Stimulated activated CD4-positive, alpha-beta T cell treated with anti-CD3 and anti-CD28 coated beads, Interleukin-1b, Interleukin-23, amount 100 ng/mL, for 4 hours (primary cell): Measurements from ENCODE around the gene IGSF11.
A peak's percentile ranks its signal among the peaks of the same experiment; 100 is the strongest.
"Not testable (repeated sequence)": the region's sequence is repeated elsewhere in the genome, so short reads cannot be mapped to it uniquely, and the experiment has no call there.

Source experiments
- DNase-seq, 2 donors: peaks; one replicate each; pipeline ENCODE4 v3.0.0-alpha.2; 2020; ENCODE audit warnings: low read depth in 2 of 2

The IGSF11 gene, protein sequence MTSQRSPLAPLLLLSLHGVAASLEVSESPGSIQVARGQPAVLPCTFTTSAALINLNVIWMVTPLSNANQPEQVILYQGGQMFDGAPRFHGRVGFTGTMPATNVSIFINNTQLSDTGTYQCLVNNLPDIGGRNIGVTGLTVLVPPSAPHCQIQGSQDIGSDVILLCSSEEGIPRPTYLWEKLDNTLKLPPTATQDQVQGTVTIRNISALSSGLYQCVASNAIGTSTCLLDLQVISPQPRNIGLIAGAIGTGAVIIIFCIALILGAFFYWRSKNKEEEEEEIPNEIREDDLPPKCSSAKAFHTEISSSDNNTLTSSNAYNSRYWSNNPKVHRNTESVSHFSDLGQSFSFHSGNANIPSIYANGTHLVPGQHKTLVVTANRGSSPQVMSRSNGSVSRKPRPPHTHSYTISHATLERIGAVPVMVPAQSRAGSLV

GRCh38 chr3:119034256-119035013 lies at the start of gene IGSF11:
TSS of gene IGSF11 (minus strand) at chr3:119034846. CDS start at chr3:119034582, 264 bp downstream.
- peak; percentile 62 to 68 for DNase-seq

- DNase-seq = no peak
Observed at GRCh38 chr3:119080364-119080763, 45.7 kb upstream of the IGSF11 start.

DNA sequence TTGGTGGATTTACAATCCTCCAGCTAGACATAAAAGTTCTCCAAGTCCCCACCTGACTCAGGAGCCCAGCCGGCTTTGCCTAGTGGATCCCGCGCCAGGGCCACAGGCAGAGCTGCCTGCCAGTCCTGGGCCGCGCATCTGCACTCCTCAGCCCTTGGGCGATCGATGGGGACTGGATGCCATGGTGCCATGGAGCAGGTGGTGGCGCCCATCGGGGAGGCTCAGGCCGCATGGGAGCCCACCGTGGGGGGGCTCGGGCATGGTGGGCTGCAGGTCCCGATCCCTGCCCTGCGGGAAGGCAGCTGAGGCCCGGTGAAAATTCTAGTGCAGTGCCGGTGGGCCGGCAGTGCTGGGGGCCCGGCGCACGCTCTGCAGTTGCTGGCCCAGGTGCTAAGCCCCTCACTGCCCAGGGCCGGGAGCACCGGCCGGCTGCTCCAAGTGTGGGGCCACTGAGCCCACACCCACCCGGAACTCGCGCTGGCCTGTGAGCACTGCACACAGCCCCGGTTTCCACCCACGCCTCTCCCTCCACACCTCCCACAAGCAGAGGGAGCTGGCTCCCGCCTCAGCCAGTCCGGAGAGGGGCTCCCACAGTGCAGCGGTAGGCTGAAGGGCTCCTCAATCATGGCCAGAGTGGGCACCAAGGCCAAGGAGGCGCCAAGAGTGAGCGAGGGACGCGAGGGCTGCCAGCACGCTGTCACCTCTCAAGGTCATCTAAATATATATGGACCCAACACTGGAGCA lies 38.8 kb upstream of the IGSF11 start:
- no peak for DNase-seq

- not testable (repeated sequence) for DNase-seq
Observed at GRCh38 chr3:119072451-119072850, 37.8 kb upstream of the IGSF11 start.

GRCh38 chr3:119069725-119070124 lies 35.1 kb upstream of the IGSF11 start:
- no peak for DNase-seq

GRCh38 chr3:119063471-119063870 lies 28.8 kb upstream of the IGSF11 start:
- DNase-seq = no peak

GRCh38 chr3:119062892-119063291 lies 28.2 kb upstream of the IGSF11 start:
- DNase-seq = no peak

DNA sequence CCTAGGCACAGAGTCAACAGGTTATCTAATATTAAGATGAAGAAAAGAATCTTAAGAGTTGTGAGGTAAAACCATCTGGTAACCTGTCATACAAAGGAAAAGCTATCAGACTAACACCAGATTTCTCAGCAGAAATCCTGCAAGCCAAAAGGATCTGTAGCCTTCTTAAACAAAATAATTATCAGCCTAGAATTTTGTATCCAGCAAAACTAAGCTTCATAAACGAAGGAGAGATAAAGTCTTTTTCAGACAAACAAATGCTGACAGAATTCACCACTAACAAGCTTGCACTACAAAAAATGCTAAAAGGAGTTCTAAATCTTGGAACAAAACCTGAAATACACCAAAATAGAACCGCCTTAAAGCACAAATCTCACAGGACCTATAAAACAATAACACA lies 9.9 kb upstream of the IGSF11 start:
- DNase-seq = no peak

- DNase-seq = no peak
Observed at GRCh38 chr3:119042162-119042561, 7.5 kb upstream of the IGSF11 start.

DNA sequence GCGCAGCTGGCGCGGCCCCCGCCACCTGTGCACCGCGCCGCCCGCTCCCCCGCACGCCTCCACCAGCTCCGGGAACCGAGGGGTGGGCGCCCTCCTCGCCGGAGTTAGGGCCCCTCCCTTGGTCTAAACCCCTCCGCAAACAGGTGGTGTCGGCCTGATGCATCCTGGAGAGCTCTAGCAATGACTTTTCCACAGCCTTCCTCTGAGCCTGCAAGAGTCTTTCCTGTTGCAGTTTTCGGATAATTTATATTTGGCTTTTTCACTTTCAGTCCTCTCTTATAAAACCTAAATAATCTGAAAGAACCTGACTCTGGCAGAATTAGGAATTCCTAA lies 334 bp upstream of the IGSF11 start:
- no peak for DNase-seq

DNA sequence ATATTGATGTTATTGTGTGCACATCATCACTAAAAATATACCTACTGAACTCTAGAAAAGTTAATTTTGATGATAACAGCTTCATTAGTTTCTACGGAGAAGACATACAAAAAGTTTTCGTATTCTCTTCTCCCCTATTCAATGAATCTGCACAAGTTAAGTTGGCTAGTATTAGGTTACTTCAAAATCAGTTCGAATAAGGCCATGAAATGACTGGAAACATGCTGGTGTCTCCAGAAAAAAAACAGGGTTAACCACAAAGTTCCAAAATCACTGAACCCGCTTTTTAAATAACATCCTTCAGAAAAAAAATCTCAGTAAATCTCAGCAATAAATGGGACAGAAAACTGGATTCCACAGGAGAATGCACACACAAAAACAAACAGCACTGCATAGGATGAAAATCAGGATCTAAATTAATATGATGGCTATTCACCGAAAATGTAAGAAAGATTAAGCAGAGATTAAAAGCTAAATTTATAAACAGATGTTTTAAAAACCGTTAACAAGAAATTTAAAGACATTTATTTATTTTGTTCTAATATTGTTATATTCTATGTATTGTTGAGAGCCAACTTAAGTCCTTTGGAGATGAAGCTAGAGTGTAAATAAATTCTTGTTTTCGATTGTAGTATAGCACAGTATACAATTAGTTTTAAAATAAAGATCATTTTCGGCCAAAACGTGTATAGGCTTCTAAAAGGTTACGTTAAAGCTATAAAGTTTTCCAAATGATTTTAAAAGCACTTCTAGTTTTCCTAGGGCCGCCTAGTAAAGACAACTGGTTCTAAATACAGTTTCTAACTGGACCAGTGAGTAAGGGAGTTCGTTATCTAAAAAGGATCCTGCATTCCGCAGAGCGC lies 1.0 kb downstream of the IGSF11 start:
- DNase-seq = no peak

DNA sequence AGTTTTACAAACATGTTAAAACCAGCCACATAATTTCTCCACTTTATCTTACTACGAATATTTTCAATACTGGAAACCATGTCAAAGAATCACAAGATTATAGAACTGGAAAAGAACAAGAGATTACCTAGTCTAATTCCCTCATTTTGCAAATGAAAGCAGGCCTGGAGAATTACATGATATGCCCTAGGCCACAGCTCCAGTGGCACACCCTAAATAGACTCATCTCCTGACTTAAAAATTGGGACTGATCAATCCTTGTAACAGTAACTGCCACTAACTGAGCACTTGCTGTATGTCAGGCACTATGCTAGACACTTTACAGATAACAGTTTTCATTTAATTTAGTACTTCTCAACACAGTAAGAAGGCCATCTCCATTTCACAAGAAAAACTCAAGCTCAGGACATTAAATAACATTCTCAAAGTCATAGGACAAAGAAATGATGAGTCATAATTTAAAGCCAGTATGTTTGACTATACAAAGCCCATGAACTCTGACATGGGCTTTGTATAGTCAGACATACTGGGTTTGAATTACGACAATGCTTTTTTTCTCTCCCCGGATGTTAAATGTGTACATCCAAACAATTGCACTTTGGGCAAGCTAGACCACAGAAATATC lies 9.4 kb downstream of the IGSF11 start:
- DNase-seq = no peak

GRCh38 chr3:119019767-119020518 lies 14.7 kb downstream of the IGSF11 start:
- DNase-seq = no peak

DNA sequence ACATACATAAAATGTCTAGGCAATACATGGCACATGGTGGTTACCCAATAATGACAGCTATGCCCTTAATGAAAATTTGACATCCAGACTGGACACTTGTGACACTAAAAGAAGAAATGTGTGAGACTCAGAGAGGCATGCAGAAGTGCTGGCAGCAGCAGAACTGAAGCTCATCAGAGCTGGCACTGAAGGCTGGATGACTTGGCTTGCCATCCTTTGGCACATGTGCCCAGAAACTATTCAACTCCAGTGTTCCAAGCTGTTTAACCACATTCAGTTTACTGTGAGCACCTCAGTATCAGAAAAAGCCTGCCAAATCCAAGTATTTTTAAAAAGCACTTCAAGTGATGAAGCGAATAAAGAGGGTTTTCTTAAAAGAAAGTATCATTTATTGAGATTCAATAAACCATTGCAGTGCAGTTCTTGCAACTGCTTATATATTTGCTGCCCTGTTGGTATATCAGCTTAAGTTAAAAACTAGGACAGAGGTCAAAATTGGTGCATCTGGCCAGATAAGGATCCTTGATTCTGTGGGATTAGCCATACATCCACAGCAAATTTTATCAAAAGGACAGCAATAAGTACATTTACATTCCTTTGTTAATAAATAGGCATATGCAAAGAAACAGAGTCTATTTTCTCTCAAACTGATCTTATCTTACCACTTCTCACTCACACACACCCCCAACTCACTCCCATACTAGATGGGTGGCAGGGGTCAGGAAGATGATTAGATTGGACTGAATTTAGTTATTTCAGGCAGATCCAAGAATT lies 15.8 kb downstream of the IGSF11 start:
- no peak for DNase-seq

DNA sequence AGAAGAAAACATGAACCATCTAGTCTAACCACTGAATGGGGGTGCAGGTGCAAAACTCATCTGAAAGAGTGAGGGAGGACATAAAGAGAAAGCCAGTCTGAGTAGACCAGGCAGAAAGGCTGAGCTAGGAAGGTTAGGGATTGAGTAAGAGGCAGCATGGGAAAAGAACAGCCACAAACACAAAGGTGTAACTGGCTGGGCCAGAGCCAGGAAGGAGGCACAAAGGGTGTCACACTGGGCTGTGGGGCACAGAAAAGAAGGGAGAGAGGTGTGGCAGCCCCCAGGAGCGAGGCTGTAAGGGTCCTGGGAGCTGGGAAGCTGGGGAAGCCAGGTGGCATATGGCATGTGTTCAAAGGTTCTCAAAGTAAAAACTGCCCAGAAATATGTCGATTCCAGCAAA lies 18.7 kb downstream of the IGSF11 start:
- no peak for DNase-seq

DNA sequence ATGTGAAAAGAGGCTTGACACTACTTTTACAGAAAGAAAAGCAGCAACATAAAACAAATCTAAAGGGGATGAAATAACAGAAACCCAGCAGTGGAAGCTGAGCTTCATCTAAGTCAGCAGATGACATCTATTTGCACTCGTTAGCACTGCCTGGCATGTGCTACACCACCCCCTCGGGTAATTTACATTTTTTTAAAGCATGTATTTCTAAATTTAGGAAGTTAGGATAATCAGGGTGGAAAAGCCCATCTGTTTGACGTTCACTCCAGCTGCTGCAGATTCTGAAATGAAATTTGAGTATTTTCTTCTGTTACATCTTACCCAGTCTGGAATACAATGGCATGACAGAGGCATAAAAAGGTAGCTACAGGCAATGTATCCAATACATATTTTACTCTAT lies 20.7 kb downstream of the IGSF11 start:
- DNase-seq = no peak

DNA sequence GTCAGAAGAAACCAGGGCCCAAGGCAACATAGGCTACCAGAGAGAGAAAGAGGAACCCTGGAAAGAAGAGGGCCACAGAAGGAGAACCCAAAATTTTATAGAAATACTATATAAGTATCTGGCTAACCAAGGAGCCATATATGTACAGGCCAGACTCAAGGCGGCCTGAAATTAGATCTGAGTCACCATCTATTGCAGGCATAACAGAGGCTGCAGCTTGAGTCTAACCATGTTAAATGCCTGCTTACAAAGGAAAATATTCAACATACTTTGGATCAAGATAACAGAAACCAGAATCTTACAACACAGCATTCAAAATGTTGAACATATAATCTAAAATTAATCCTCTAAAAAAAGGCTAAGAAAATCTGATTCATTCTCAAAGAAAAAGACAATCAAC lies 23.1 kb downstream of the IGSF11 start:
- no peak for DNase-seq

DNA sequence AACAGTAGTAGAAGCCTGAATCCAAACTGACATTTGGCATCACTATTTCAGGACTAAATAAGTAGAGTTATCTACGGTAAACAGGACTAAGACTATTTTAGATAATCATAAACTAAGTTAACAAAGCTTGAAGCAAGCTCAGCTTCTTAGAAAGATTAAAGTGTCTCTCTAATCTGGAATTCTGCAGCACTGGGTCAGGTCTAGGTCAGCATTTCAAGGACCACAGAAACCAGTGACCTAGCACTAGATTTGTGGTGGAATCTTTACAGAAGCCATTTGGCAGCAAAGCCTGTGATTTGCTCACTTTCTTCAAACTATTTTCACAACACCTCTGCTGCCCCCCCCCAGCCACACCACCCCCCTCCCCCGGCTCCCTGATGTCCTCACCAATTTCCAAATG lies 37.5 kb downstream of the IGSF11 start:
- DNase-seq = no peak

DNA sequence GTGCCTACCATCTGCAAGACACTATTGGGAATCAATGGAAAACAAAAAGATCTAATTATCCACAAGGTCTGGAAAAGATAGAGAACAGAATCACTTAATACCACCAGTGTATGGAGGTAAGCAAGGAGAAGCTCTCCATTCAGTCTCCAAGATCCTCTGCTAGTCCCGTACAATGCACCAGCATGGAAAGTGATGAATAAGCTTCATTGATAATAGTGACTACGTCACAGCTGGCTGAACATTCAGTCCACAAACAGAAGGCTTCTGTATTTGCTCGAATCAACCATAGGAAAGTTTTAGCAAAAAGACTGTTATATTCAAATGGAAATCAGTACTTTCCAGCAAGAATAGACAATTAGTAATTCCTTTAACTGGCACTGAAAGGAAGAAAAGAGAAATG lies 42.9 kb downstream of the IGSF11 start:
- DNase-seq = no peak
